BE2C (cell line): ENCODE results near the gene LOXL4.
A peak's percentile ranks its signal among the peaks of the same experiment; 100 is the strongest.

Experiments used
- DNase-seq: peaks from one replicate; pipeline ENCODE4 v3.0.0-alpha.2; 2020
- H3K27me3 ChIP-seq: fragments of 250-450 bp; sonication (Bioruptor Pico); 2 replicates; pipeline ENCODE4 v1.5.1; 2020; ENCODE audit warnings: mild to moderate bottlenecking
- H3K36me3 ChIP-seq: fragments of 250-450 bp; sonication (Bioruptor Pico); 2 replicates; pipeline ENCODE4 v1.5.1; 2020; ENCODE audit warnings: mild to moderate bottlenecking
- H3K4me1 ChIP-seq: fragments of 250-450 bp; sonication (Bioruptor Pico); 2 replicates; pipeline ENCODE4 v1.5.1; 2020
- H3K4me3 ChIP-seq: 2 replicates; pipeline ENCODE4 v1.5.1; 2011; ENCODE audit warnings: low read depth, low read length
- H3K9me3 ChIP-seq: fragments of 250-450 bp; sonication (Bioruptor Pico); 2 replicates; pipeline ENCODE4 v1.5.1; 2020
- CTCF ChIP-seq: IDR thresholded peaks from 2 replicates; pipeline ENCODE4 v1.5.1; 2012; ENCODE audit warnings: mild to moderate bottlenecking, low read depth, low read length

Gene LOXL4

GRCh38 chr10:98273057-98273850 is 5.3 kb upstream of the LOXL4 start:
- Histone ChIP-seq H3K4me1 (no peaks in the 10 kb centered on the region), H3K27me3 (no peaks in the 10 kb centered on the region; the same call in 1 of the 2 replicates), H3K36me3 (no peaks in the 10 kb centered on the region), H3K9me3 (no peaks in the 10 kb centered on the region), H3K4me3 (no peak overlapping the region)
- TF ChIP-seq CTCF, result no peak
- DNase-seq, result no peak

GRCh38 chr10:98272656-98273055 is 4.7 kb upstream of the LOXL4 start:
- Histone ChIP-seq H3K27me3 (no peaks in the 10 kb centered on the region), H3K36me3 (no peaks in the 10 kb centered on the region), H3K4me3 (no peak overlapping the region), H3K4me1 (no peaks in the 10 kb centered on the region), H3K9me3 (no peaks in the 10 kb centered on the region)
- no peak for DNase-seq
- TF ChIP-seq CTCF, result no peak

- Histone ChIP-seq H3K4me1 (no peaks in the 10 kb centered on the region), H3K4me3 (no peak overlapping the region), H3K36me3 (no peaks in the 10 kb centered on the region), H3K9me3 (no peaks in the 10 kb centered on the region), H3K27me3 (no peaks in the 10 kb centered on the region)
- no peak for TF ChIP-seq CTCF
- DNase-seq, result no peak
Measured at GRCh38 chr10:98272245-98272644, 4.3 kb upstream of the LOXL4 start.

- no peaks in the 10 kb centered on the region for H3K36me3 ChIP-seq
- no peak for TF ChIP-seq CTCF
- H3K27me3 ChIP-seq, result no peaks in the 10 kb centered on the region
- DNase-seq, result no peak
- H3K4me1 ChIP-seq, result no peaks in the 10 kb centered on the region
- H3K9me3 ChIP-seq, result no peaks in the 10 kb centered on the region
- H3K4me3 ChIP-seq, result no peak overlapping the region
Measured at GRCh38 chr10:98270786-98271185, 2.8 kb upstream of the LOXL4 start.

GRCh38 chr10:98270073-98270740 is 2.2 kb upstream of the LOXL4 start:
- H3K27me3 ChIP-seq, result no peaks in the 10 kb centered on the region
- no peaks in the 10 kb centered on the region for H3K9me3 ChIP-seq
- H3K4me1 ChIP-seq, result no peaks in the 10 kb centered on the region
- H3K4me3 ChIP-seq, result no peak overlapping the region
- TF ChIP-seq CTCF, result no peak
- no peaks in the 10 kb centered on the region for H3K36me3 ChIP-seq
- DNase-seq, result no peak

- H3K4me1 ChIP-seq, result no peaks in the 10 kb centered on the region
- H3K4me3 ChIP-seq, result no peak overlapping the region
- no peaks in the 10 kb centered on the region for H3K36me3 ChIP-seq
- H3K9me3 ChIP-seq, result no peaks in the 10 kb centered on the region
- H3K27me3 ChIP-seq, result no peaks in the 10 kb centered on the region
- DNase-seq, result peak; percentile 25
- TF ChIP-seq CTCF, result no peak
Measured at GRCh38 chr10:98269435-98269912, 1.5 kb upstream of the LOXL4 start.
